HG03442 (cell line): ENCODE results near the gene BICRAL.
"Not testable (repeated sequence)": the region's sequence is repeated elsewhere in the genome, so short reads cannot be mapped to it uniquely, and the experiment has no call there.

ENCODE experiments used
- ATAC-seq: cut with Tn5 transposase; IDR thresholded peaks from one replicate; pipeline ENCODE4 v1.9.1; 2021; ENCODE audit warnings: mild to moderate bottlenecking, moderate library complexity; ENCODE audit not compliant: unreplicated experiment

Gene BICRAL

GRCh38 chr6:42790549-42791181 is 8.8 kb downstream of the BICRAL start:
- ATAC-seq, result no peak

DNA sequence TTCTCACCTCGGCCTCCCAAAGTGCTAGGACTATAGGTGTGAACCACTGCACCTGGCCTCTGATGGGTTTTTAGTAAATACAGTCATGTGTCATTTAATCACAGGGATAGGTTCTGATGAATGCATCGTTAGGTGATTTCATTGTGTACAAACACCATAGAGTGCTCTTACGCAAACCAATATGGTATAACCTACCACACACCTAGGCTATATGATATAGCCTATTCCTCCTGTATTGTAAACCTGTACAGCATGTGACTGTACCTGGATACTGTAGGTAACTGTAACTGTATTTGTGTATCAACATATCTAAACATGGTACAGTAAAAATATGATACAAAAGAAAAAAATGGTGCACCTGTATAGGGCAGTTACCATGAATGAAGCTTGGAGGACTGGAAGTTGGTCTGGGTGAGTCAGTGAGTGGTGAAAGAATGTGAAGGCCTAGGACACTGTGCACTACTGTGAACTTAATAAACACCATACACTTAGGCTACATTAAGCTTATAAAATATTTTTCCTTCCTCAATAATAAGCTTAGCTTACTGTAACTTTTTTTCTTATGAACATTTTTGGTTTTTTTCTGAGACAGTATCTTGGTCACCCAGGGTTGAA is 10.0 kb downstream of the BICRAL start:
- ATAC-seq, result no peak

DNA sequence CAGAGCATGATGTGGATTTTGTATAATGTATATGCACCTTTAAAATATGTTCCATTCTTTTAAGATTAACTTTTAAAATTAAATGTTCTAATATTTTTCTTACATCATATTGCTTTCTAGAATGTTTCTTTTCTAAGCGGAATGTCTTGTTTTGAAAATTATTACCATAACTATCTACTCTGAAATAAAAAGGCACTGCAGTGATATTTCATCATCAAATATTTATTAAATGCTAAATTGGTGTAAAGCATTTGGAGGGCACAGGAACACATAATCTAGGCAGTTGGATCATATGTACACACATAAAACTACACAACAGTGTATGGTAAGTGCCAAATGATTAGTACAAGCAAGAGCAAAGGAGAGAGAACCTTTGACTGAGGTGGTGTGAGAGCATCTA is 13.8 kb downstream of the BICRAL start:
- ATAC-seq, result no peak

DNA sequence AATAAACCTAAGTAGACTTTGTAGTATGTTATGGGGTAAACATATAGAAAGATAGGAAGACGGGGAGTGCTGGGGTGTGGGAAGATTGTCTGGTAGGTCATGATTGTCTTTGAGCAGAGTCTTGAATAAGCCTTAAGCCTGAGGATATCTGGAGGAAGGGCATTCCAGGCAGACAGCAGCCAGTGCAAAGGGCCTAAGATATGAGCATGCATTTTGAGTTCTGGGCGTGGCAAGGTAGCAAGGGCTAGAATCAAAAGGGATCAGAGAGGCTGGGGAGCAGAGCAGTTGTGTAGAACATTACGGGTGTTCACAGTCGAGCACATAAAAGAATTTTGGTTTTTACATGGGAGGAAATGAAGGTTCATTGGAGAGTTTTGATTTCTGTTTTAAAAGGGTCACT is 14.3 kb downstream of the BICRAL start:
- ATAC-seq, result no peak

- not testable (repeated sequence) for ATAC-seq
Measured at GRCh38 chr6:42797696-42798095, 15.8 kb downstream of the BICRAL start.

- ATAC-seq, result no peak
Measured at GRCh38 chr6:42805297-42805861, 23.5 kb downstream of the BICRAL start.

GRCh38 chr6:42806359-42806758 is 24.5 kb downstream of the BICRAL start:
- not testable (repeated sequence) for ATAC-seq

- no peak for ATAC-seq
Measured at GRCh38 chr6:42808492-42809483, 26.9 kb downstream of the BICRAL start.

- no peak for ATAC-seq
Measured at GRCh38 chr6:42813074-42813645, 31.3 kb downstream of the BICRAL start.

DNA sequence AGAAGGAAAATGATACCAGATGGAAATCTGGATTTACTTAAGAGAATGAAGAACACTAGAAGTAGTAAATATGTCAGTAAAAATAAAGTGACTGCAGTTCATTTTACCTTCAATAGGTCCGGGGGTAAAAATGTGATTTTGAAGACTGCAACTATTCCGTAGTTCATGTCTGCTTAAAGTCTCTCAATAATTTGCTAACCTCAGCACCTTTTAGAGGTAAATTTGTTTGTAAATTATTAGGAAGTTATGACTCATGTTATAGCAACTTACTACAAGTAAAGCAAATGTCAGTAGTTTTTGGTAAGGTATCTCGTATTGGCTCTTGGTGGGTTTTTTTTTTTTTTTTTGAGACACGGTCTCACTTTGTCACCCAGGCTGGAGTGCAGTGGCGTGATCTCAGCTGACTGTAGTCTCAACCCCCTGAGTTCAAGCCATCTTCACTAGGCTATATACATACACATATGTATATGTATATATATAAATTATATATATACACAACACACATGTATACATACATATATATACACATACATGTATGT is 32.1 kb downstream of the BICRAL start:
- no peak for ATAC-seq

DNA sequence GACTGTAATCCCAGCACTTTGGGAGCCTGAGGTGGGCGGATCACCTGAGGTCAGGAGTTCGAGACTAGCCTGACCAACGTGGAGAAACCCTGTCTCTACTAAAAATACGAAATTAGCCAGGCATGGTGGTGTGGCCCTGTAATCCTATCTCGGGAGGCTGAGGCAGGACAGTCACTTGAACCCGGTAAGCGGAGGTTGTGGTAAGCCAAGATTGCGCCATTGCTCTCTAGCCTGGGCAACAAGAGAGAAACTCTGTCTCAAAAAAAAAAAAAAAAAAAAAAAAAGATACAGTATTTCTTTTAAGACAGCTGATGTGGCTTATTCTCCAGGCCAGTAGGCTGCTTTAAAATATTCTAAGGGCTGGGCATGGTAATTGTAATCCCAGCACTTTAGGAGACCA is 33.9 kb downstream of the BICRAL start:
- ATAC-seq, result not testable (repeated sequence)

DNA sequence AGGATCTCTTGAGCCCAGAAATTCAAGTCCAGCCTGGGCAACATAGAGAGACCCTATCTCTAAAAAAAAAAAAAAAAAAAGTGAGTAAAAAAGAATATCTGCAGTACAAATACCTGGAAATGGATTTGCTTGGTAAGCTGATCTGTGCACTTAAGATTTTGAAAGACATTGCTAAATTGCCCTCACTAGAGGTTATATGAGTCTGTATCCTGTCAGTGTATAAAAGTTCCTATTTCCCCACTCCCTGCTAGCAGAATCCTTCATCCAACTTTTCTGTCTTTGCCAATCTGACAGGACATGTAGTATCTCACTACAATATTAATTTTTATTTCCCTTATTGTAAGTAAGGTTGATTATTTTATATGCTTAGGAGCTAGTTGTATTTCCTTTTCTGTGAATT is 36.1 kb downstream of the BICRAL start:
- no peak for ATAC-seq

DNA sequence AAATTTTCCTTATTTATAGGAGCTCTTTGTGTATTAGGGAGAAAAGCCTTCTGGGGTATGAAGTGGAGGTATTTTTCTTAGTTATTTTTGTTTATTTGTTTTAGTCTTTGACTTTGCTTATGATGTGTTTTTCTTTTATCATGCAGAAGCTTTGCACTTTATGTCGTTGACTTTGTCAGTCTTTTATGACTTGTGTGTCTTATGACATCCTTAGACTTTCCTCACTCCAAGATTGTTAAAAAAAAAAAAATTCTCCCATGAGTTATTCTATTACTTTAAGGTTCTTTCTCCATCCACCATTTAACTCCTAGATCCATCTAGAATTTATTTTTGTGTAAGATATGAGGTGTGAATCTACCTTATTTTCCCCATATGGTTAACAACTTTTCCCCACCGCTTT is 36.6 kb downstream of the BICRAL start:
- no peak for ATAC-seq

GRCh38 chr6:42818878-42819277 is 37.0 kb downstream of the BICRAL start:
- no peak for ATAC-seq

GRCh38 chr6:42819803-42820511 is 38.1 kb downstream of the BICRAL start:
- ATAC-seq, result no peak

GRCh38 chr6:42820512-42821340 is 38.9 kb downstream of the BICRAL start:
- ATAC-seq, result no peak

- no peak for ATAC-seq
Measured at GRCh38 chr6:42821341-42821668, 39.5 kb downstream of the BICRAL start.

DNA sequence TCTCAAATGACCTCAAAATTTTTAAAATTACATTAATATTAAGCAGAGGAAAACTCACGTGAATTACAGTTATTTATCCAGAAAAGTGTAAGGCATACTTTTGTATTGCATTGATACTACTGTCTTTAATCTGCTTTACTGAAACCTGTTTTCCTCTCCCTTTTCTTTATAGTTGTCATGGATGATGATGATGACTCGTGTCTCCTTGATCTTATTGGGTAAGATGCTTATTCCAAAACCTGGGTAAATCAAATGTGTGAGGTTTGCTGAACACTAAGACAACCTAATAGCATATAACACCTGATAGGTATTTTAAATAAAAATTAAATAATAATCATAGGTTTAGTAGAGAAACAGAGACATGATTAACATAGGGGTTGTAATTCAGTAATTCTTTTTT is 40.0 kb downstream of the BICRAL start:
- ATAC-seq, result no peak

- no peak for ATAC-seq
Measured at GRCh38 chr6:42829561-42830092, 47.8 kb downstream of the BICRAL start.
